Measurements from ENCODE around the gene XCR1. TPM values are rescaled to one million over a fixed set of nuclear protein-coding genes. Genes with fewer than 3 reads are reported as not detected.
A peak's percentile ranks its signal among the peaks of the same experiment; 100 is the strongest.

Gene XCR1
- total RNA-seq, 1 experiment from 2014 or later: not detected

DNA sequence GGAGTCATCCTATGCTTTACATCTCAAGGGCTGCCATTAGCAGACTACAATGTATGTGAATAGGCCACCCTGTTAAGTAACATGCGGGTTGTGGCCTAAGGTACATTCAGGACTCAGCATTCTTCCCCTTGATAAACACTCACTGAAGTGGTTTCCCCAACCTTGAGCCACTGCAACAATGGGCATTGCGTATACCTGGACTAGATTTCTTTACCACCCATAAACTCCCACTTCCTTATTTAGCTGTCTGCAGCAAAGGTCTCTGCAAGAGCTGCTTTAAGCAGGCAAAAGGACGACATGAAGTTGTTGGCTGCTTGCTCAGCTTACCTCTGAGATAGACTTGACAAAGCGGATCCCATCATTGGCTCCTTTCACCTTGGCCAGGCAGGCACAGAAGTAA is 47.9 kb downstream of the XCR1 start:
- TF ChIP-seq, protein P1, sequence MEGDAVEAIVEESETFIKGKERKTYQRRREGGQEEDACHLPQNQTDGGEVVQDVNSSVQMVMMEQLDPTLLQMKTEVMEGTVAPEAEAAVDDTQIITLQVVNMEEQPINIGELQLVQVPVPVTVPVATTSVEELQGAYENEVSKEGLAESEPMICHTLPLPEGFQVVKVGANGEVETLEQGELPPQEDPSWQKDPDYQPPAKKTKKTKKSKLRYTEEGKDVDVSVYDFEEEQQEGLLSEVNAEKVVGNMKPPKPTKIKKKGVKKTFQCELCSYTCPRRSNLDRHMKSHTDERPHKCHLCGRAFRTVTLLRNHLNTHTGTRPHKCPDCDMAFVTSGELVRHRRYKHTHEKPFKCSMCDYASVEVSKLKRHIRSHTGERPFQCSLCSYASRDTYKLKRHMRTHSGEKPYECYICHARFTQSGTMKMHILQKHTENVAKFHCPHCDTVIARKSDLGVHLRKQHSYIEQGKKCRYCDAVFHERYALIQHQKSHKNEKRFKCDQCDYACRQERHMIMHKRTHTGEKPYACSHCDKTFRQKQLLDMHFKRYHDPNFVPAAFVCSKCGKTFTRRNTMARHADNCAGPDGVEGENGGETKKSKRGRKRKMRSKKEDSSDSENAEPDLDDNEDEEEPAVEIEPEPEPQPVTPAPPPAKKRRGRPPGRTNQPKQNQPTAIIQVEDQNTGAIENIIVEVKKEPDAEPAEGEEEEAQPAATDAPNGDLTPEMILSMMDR (IDR thresholded peaks at IDR 0.05; ENCODE audit: unreplicated experiment): no peak
- peaks cover 6% of the 10 kb centered on the region for H3K4me1 Mint-ChIP-seq (ENCODE audit: insufficient read depth, unreplicated experiment)
- intact Hi-C loops (cut with micrococcal nuclease): no loop called here
- ChIA-PET POLR2A (no interaction called here), CTCF (interaction anchor here (1.2 kb wide), 1 partner anchor 79 kb away, joined by 3 read pairs; no protein-coding TSS in a partner anchor)
- no peak for DNase-seq (ENCODE audit: unreplicated experiment)
- H3K9me3 Mint-ChIP-seq (ENCODE audit: unreplicated experiment): no peaks in the 10 kb centered on the region
- no peaks in the 10 kb centered on the region for H3K27me3 Mint-ChIP-seq (ENCODE audit: insufficient read depth, unreplicated experiment)
- H3K27ac Mint-ChIP-seq (ENCODE audit: low read depth, unreplicated experiment): no peak overlapping the region
- peaks cover 67% of the 10 kb centered on the region for H3K36me3 Mint-ChIP-seq (ENCODE audit: insufficient read depth, unreplicated experiment)
- H3K4me3 Mint-ChIP-seq (ENCODE audit: unreplicated experiment): no peak overlapping the region
- no TSS peak for BruUV-seq (replicated peaks)

DNA sequence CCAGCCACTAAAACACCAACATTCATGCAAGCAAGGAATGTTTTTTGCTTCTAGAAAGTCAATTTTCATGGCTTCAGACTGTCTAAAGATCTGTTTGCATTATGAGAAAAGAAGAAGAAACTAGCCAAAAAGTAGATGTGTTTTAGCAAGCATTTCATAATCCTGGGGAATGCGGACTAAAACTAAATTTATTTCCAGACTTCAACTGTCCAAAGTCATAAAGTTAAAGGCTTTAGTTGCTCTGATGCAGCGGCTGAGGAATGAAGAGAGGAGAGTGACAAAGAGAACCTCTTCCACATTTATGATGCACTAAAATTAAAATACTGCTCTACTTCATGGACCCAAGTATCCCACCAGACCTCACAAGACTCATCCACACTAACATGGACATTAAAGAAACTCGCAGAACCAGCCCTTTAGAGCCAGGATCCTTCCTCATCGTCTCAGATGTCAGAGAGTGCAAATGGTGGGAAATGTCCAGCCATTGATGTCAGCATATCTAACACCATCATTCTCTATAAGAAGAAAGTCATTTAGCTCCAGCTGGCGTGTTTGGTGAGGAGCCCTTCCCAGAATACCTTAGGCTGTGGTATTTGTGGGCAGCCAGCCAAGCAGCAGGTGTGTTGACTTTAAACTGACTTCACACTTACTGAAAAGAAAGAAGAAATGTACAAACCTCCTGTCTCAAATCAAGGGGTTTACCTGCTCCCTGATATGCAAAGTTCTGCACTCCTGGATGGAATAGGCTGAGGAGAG is 49.1 kb downstream of the XCR1 start:
- H3K27ac Mint-ChIP-seq (ENCODE audit: low read depth, unreplicated experiment): peak overlapping the region; percentile 20
- no peak overlapping the region for H3K4me3 Mint-ChIP-seq (ENCODE audit: unreplicated experiment)
- H3K27me3 Mint-ChIP-seq (ENCODE audit: insufficient read depth, unreplicated experiment): no peaks in the 10 kb centered on the region
- DNase-seq (ENCODE audit: unreplicated experiment): peak; percentile 64
- peaks cover 60% of the 10 kb centered on the region for H3K36me3 Mint-ChIP-seq (ENCODE audit: insufficient read depth, unreplicated experiment)
- ChIA-PET CTCF (no interaction called here), POLR2A (no interaction called here)
- BruUV-seq (replicated peaks): no TSS peak
- intact Hi-C loops (cut with micrococcal nuclease): no loop called here
- H3K9me3 Mint-ChIP-seq (ENCODE audit: unreplicated experiment): no peaks in the 10 kb centered on the region
- H3K4me1 Mint-ChIP-seq (ENCODE audit: insufficient read depth, unreplicated experiment): peaks cover 7% of the 10 kb centered on the region
- TF ChIP-seq, protein P1 (IDR thresholded peaks at IDR 0.05; ENCODE audit: unreplicated experiment): no peak

DNA sequence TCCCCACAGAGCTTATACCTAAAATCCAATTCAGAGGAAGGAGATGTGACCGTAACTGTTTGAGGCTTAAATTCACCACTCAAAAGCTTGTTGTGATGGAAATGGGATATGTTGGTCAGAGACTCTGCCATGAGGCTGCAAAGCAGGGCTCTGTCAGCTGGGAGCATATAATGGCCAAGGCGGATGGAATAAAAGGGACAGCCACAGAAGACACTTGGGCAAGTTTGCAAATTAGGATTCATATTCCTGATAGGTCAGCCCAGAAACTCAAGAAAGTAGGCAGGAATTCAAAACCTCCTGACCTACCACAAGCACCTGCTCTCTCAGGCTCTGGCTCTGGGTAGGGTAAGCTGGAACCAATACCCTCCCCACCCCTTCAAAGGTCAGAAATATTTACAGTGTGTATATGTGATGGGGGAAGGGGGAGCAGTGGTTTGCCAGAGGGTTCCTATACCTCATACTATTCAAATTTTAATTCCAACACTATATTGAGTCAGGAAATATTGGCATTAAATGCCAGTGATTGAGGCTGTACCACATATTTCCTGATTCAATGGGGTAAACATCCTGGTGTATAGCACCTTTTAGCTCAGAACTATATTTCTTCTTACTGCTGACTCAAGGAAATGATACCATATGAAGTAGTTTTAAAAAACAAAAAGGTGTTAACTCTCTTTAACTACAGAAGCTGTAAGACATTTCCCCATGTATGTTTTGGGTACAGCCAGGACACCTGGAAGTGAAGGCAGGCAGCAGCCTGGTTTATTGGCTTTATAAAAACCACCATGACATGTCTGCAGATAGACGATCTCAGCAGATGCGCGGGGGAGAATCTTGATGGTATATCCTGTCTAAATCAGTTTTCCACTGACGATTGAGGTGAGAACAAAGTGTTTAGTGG is 50.8 kb downstream of the XCR1 start:
- POLR2A ChIA-PET: interaction anchor here (0.6 kb wide), 1 partner anchor 198 kb away, joined by 3 read pairs; no protein-coding TSS in a partner anchor
- H3K36me3 Mint-ChIP-seq (ENCODE audit: insufficient read depth, unreplicated experiment): peaks cover 57% of the 10 kb centered on the region
- CTCF ChIA-PET: interaction anchor here (0.7 to 1.0 kb wide), 2 partner anchors 103 to 431 kb away, joined by 3 read pairs; no protein-coding TSS in a partner anchor

More for the DNA sequence above, 50.8 kb downstream of the XCR1 start:
- Mint-ChIP-seq H3K4me3 (ENCODE audit: unreplicated experiment) (no peak overlapping the region), H3K27ac (ENCODE audit: low read depth, unreplicated experiment) (no peak overlapping the region), H3K4me1 (ENCODE audit: insufficient read depth, unreplicated experiment) (peaks cover 16% of the 10 kb centered on the region), H3K9me3 (ENCODE audit: unreplicated experiment) (no peaks in the 10 kb centered on the region), H3K27me3 (ENCODE audit: insufficient read depth, unreplicated experiment) (no peaks in the 10 kb centered on the region)
- intact Hi-C loops (cut with micrococcal nuclease): no loop called here
- BruUV-seq (replicated peaks): no TSS peak
- no peak for DNase-seq (ENCODE audit: unreplicated experiment)
- TF ChIP-seq, protein P1 (IDR thresholded peaks at IDR 0.05; ENCODE audit: unreplicated experiment): no peak
